Measurements from ENCODE around the gene ADAMTSL2.

Gene ADAMTSL2

DNA sequence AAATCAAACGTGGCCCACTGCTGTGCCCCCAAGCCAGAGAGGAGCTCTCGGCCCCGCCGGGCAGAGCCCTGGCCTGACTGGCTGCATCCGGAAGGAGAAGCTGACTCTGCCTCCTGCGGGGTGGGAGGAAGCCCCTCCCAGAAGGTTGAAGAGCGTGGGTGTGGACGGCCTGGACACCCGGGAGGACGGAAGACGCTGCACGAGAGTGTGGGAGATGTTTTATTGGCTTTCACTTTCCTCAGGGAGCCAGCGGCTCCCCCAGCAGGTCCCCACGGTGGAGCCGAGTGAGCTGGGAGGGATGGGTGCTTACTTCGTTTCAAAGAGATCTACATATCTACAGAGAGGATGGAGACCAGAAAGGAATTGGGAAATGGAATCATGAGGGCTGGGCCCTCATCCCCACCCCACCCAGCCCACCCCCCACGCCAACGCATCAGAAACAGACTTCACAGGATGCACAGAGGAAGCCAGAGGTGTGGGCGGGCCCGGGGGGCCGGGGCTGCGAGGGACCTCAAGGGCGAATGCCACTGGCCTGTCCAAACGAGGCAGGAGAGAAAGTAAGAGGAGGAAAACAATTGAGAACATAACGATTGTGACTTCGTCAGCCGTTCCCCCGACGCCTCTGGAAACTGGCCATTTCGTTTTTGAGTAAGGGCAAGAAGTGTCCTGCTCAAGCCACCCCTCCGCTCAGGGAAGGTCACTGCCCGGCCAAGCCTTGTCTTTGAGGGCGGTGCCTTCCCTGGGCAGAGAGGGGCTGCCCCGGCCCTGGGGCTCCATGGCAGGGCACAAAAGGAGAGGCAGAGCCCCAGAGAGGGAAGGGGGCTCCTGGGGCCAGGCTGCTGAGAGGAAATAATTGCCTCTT is 42.6 kb downstream of the ADAMTSL2 start:
- no peak for DNase-seq

DNA sequence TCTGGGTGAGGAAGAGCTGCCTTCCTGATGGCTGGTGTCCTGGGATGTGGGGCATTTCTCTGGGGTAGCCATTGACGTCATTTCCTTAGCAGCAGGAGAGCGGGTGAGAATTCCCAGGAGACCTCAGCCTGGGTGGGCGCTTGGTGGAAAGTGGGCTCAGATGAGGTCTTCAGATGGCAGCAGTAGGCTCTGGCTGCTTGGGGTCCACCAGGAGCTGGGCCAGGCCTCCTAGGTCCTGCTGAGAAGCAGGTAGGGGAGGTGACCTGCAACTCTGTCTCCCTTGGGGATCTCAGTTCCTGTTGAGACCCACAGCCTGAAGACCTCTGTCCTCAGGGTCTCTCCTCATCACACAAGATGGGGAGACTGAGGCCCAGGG is 43.2 kb downstream of the ADAMTSL2 start:
- DNase-seq: no peak

DNA sequence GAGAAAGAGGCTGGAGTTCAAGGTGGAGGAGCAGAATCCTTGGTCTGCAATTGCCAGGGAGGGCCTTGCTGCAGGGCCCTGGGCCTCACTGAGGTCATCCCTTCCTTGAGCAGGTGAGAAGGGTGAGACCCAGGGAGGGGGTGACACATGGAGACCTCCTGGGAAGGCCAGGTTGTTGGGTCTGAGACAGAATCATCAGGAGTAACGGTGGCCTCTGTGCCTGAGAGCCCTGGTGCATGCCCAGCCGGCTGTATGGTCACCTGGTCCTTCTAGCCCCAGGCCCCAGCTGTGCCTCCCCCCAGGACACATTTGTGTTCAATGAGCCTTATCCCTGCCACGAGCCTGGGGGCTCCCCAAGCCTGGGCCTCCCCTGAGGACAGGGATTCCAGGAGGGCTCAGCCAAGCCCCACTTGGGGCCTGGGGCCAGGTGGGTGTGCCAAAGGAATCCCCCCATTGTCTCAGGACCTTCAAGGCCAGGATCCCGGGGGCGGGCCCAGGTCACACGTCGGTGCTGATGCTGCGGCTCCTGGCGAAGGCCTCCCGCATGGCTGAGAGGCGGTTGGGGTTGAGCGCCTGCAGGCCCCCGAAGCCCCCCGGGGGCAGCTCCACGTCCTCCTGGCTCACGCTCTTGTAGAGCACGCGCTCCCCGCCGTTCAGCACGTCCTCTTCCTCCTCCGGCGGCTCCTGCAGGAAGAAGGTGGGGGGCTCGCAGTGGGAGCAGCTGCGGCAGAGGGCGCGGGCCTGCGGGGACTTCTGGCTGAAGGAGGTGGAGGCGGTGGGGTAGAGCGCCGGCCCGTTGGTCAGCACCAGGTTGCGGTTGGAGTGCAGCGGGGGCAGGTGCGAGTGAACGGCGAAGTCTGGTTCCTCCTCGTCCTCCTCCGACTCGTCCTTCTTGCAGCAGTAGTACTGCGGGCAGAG is 44.3 kb downstream of the ADAMTSL2 start:
- DNase-seq: no peak

GRCh38 chr9:133579601-133580418 is 45.3 kb downstream of the ADAMTSL2 start:
- DNase-seq: no peak

GRCh38 chr9:133580419-133580738 is 45.9 kb downstream of the ADAMTSL2 start:
- no peak for DNase-seq

GRCh38 chr9:133581011-133581410 is 46.5 kb downstream of the ADAMTSL2 start:
- DNase-seq: no peak

DNA sequence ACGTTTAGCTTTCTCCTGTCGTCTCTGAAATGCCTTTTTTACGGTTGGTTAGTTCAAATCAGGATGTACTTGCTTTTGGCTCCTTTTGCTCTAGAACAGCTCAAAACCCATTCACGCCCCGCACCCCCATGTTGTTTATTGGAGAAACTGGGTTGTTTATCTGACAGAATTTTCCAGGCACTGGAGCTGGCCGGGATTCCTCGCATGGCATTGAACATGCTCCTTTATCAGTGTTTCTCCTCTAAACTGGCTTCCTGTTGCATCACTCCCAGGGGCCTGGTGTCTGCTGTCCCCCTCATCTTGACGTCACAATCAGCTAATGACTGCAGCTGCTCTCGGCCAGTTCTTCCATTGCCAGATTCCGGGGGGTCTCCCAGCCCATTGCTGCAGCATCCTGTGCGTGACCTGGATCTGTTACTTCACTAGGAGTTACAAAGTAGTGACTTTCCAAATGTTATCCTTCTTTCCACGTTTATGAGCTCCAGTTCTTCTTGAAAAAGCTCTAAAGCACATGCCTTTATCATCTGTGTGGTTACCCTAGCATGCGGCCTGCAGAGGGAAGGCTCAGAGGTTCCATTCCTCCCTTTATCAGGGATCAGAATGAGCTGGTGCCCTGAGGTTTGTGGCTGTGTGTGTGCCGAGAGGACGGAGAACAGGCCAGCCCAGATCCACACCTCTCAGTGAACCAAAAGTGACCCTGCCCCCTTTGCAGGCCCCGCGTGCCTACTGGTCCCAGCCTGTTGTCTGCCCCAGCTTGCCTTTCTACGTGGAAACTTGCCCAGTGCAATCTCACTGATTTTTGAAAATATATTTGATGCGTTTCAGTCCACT is 47.2 kb downstream of the ADAMTSL2 start:
- no peak for DNase-seq

DNA sequence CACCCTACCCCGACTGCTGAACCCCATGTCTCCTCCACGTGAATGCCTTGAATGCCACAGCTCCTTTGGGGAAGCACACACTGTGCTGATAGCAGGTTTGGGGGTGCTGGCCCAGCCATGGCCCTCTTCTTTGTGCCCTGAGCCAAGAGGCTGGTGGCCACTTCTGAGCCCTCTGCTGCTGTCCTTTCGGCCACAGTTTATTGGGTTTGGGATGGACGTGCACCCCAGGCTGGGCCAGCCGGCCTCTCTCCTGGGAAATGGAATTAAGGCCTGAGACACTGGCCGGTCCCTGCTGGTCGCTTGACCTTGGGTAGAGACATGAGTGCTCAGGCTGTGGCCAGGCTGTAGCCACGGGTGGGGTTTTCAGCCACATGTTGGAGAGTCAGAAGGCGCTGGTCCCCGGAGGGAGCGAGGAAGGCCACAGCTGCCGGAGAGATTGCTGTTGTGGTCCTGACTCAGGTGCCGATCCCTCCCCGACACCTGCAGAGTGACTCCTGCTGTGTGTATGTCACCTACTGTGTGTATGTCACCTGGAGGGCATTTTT is 48.1 kb downstream of the ADAMTSL2 start:
- no peak for DNase-seq

GRCh38 chr9:133583111-133583510 is 48.6 kb downstream of the ADAMTSL2 start:
- no peak for DNase-seq

DNA sequence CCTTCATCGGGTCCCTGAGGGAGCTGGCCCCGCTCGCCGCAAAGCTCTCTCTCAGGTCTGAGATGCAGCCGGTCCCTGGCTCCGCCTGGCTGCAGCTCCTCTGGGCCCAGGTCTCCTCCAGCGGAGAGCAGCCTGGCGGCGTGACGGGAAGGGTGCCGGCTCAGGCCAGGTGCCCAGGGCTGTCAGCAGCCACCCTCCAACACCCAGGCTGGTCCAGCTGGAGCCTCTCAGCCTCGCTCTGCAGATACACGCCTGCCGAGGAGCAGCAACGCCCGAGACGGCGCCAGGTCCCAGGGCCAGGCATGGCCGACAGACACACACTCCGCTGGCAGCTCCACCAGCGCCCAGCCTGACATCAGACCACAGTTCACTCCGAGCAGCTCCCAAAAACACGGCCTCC is 49.1 kb downstream of the ADAMTSL2 start:
- no peak for DNase-seq

DNA sequence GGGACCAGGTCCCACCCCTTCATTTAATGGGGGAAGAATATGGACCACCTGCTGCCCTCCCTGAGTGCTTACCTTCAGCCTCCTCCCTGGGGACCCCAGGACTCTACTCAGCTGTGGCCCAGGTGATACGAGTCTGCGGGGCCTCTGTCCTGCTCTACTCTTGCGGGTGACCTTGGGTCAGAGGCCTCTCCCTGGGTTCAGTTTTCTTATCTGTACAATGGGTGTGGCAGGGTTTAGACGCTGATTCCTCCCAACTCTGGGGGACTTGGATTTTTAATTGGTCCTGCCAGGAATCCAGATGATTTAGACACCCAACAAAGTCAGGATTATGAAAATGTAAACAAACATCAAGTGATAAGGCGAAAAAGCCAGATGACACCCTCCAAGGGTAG is 49.7 kb downstream of the ADAMTSL2 start:
- no peak for DNase-seq

DNA sequence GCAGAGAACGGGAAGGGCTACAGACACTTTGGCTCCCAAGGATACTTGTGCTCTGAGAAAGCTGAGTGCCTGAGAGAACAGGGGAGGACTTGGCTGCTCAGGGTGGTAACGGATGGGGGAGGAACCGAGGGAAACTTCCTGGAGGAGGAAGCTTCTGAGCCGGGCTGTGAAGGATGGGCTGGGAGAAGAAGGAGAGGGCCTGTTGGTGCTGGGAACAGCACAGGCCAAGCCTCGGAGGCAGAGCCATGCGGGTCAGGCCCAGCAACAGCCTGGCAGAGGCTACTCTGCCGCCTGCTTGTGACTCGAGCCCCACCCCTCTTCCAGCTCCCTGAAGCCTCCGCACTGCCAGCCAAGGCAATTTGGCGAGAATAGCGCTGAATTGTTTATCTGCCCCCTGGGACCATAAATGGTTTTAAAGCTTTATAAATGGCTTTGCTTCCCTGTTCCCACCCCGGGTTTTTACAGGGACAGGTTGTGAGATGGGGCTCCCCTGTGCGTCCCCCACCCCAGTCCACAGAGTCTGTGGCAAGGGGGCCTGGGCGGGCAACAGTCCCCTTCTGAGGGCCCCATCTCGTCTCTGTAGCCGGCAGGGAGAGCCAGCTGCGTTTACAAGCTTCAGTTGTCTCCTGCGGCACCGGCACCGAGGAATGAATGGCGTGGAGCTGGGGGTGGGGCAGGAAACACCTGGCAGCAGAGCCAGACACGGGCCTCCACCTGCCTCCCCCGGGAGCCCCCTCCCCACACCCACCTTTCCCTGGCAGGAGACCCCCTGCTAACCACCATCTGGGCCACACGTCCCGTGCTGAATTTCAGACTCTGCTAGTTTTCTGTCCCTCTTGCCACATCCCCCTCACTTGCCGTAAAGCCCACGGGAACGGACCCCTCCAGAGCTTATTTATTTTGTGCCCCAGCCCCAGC is 50.3 kb downstream of the ADAMTSL2 start:
- no peak for DNase-seq

- no peak for DNase-seq
These were observed 51.2 kb downstream of the ADAMTSL2 start for GRCh38 chr9:133585481-133586351.

DNA sequence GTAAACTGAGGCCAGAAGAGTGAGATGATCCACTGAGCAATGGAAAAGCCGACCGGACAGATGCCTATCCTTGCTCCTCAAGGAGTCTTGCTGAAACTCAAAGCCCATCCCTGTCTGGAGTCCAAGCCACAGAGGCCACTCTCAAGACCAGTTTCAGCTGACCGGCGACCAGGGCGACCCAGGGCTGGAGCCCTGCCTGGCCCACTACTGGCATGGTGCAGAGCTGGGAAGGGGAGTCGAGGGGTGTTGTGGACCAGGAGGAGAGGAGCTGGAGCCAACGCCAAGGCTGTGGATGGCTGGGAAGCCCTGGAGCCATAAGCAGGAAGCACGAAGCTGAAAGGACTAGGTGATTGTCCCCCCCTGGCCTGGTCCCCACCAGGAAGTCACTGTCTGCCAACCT is 52.5 kb downstream of the ADAMTSL2 start:
- DNase-seq: no peak

GRCh38 chr9:133587466-133587865 is 53.0 kb downstream of the ADAMTSL2 start:
- no peak for DNase-seq

DNA sequence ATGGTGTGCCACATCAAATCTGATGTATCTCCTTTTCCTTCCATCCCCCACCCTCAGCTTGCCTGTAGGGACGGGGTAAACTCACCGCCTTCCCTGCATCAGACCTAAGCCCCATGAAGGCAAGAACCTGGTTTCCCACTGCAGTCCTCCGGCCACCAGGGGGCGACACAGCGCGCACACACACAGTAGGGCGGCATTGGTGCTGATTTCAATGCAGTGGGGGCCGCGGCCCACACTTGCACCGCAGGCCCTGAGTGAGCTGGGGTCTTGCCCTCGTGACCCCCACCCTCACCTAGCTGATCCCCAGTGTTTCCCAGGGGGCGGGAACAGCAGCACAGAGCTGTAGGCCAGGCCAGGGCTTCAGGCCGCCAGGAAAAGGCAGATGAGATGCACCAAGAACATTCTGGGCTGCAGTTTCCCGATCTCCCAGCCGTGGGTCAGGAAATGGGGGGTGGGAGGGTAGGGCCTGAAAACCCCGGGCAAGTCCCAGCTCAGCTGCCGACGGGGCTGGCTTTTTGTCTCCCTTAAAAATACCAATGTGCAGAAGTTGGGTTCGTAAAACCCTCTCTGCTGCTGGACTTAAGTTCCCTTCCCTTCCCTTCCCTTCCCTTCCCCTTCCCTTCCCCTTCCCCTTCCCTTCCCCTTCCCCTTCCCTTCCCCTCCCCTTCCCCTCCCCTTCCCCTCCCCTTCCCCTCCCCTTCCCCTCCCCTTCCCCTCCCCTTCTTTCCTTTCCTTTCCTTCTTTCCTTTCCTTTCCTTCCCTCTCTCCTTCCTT is 55.1 kb downstream of the ADAMTSL2 start:
- peak; percentile 41 for DNase-seq

- no peak for DNase-seq
These were observed 55.8 kb downstream of the ADAMTSL2 start for GRCh38 chr9:133590231-133590855.

DNA sequence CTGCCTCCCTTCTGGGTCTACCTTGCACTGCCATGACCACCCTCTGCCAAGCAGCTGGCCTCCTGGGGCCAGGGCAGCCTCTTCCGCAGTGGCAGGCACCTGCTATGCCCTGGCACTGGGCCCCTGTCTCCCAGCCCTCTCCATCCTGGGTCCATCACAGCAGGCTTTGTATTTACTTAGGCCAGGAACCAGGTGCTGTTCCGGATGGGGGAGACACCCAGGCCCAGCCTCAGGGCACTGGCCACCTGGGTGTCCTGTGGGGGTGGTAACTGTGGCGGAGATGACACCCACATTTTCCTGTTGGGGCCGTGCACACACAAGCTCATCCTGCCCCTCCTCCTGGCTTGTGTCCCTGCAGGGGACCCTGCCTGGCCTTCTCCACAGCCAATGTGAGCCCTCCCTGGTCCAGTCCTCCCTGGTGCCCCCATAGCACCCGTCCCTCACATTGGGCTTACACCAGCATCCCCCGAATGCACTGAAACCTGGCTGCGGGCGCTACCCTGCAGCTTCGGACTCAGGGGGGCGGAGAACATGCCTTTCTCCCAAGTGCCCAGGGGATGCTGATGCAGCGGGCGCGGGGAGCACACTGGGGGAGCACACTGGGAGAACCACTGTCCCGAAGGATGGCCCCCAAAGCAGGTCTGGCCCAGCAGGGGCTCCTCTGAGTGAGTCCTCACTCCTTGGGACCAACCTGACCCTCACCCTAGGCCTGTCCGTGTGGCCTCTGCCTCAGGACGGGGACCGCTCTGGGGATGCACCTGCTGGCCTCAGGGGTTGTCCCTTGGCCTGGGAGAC is 56.8 kb downstream of the ADAMTSL2 start:
- DNase-seq: no peak

Measured in CD4-positive, alpha-beta T cell treated with Interleukin-21 for 1 hour (primary cell).